Activated CD4-positive, alpha-beta T cell treated with anti-CD3 and anti-CD28 coated beads for 36 hours (primary cell): Measurements from ENCODE around the gene TNIP3. TPM values are rescaled to one million over a fixed set of nuclear protein-coding genes. Genes with fewer than 3 reads are reported as not detected.
A peak's percentile ranks its signal among the peaks of the same experiment; 100 is the strongest.

Source experiments
- ATAC-seq: fragments of 200-7000 bp; cut with Tn5 transposase; one replicate; pipeline ENCODE4 v1.10.0; 2021; ENCODE audit warnings: mild to moderate bottlenecking, moderate library complexity
- CTCF ChIA-PET: fragments of 350-600 bp; sonication (Branson Sonifier 250); formaldehyde crosslinking; loops from one replicate; lab custom pipeline; 2021; ENCODE audit warnings: antibody characterized with exemption; lab: Charles Lee
- POLR2A ChIA-PET: fragments of 350-600 bp; sonication (Branson Sonifier 250); formaldehyde crosslinking; loops from one replicate; lab custom pipeline; 2021; ENCODE audit warnings: antibody characterized with exemption, inconsistent platforms; lab: Charles Lee
- DNase-seq: peaks from one replicate; pipeline ENCODE4 v3.0.0-alpha.2; 2020
- H3K27ac Mint-ChIP-seq: one replicate; pipeline ENCODE4 v1.8.0; 2021; ENCODE audit warnings: mixed read lengths
- H3K27me3 Mint-ChIP-seq: one replicate; pipeline ENCODE4 v1.8.0; 2021; ENCODE audit warnings: mixed read lengths
- H3K36me3 Mint-ChIP-seq: one replicate; pipeline ENCODE4 v1.8.0; 2021; ENCODE audit warnings: low read depth, mixed read lengths
- H3K4me1 Mint-ChIP-seq: one replicate; pipeline ENCODE4 v1.8.0; 2021; ENCODE audit warnings: mixed read lengths
- H3K4me3 Mint-ChIP-seq: one replicate; pipeline ENCODE4 v1.8.0; 2021; ENCODE audit warnings: mild to moderate bottlenecking, moderate library complexity, mixed read lengths
- H3K9me3 Mint-ChIP-seq: one replicate; pipeline ENCODE4 v1.8.0; 2021; ENCODE audit warnings: low read depth, mixed read lengths
- intact Hi-C, 2 experiments: fragments of 100-400 bp; cut with DNase I in 1 of 2; cut with micrococcal nuclease in 1 of 2; formaldehyde crosslinking; loops; one replicate each; pipeline versions ENCODE4 v1.14.2 to v1.15.1; 2022 to 2024; cut with DNase I, micrococcal nuclease
- total RNA-seq, 2 experiments: library from RNA; stranded (reverse); gene quantifications; one replicate each; pipeline ENCODE4 v1.2.3, GENCODE V29; 2021

The TNIP3 gene
- total RNA-seq, 2 experiments from 2014 or later, result 3.7 to 4.8 TPM

DNA sequence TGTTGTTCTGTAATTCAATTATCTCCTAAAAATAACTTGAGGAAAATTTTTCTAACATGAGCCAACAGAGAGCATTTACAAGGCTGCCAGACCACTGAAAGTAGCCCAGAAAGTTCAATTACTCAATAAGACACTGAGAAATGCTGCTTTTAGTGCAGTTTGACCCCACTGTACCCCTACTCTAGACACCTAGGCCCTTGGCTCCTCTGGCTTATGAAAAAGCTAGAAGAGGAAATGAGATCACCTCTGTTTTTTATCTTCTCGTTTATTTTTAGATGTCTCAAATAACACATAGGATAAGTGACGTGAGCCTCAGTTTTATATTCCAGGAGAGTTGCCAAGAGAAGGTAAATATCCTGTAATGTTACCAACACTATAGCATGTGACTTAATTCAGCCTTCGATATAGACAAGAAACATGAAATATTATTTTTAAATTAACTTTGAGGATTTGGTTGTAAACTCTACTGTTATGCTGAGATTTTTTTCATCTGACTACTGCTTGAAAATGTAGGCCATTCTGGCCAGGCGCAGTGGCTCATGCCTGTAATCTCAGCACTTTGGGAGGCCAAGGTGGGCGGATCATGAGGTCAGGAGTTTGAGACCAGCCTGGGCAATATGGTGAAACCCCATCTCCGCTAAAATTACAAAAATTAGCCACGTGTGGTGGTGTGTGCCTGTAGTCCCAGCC, 24.4 kb downstream of the TNIP3 start:
- Mint-ChIP-seq H3K27me3 (no peaks in the 10 kb centered on the region), H3K36me3 (peaks cover 12% of the 10 kb centered on the region), H3K4me3 (no peak overlapping the region), H3K27ac (peak overlapping the region; percentile 42), H3K9me3 (no peaks in the 10 kb centered on the region), H3K4me1 (peaks cover 53% of the 10 kb centered on the region)
- ChIA-PET POLR2A (no interaction called here), CTCF (interaction anchor here (1.0 to 1.6 kb wide), 2 partner anchors 12 to 41 kb away, joined by 3 to 4 read pairs; no protein-coding TSS in a partner anchor)
- DNase-seq, result no peak
- ATAC-seq, result peak; percentile 52
- intact Hi-C loops, result loop anchor here (2.0 to 5.0 kb wide), 2 partner anchors 15 to 43 kb away; no protein-coding TSS in a partner anchor

DNA sequence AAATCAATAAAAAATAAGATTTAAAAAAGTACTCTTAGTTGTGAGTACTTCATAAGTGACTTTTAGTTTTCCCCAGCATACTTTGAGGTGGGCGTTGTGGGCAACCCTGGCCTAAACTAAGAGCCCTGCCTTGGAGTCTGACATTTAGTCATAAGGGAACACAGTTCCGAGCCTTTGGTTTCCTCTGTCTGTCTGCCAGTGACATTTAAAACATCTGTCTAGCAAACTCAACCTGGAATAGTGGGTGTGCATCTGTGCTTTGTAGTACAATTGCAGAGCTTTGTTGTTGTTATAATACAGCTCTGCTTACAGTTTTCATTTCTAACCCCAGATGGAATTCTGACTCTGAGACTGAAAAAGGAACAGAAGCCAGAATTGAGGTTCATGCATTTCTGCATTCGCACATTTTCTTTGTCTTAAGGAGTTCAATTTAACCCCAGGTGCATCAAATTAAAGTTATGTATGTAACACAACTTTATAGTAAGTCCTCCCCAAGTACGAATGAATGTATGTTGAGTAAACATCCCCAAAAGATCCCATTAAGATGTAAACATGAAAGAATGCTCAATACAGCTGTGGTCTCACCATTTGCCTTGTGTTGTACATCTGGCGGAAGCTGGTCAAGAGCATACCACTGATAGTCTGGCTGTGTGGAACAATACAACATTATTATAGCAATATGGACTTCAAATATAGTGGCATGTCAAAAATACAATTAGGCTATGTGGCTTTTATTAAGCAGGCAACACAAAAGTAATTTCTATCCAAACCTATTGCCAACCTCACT, 25.9 kb downstream of the TNIP3 start:
- ChIA-PET POLR2A (interaction anchor here (0.7 to 0.8 kb wide), 2 partner anchors 16 to 83 kb away, joined by 4 read pairs; no protein-coding TSS in a partner anchor), CTCF (interaction anchor here (1.4 to 1.6 kb wide), 4 partner anchors 14 to 170 kb away, joined by 3 to 4 read pairs (median 4); no protein-coding TSS in a partner anchor)
- no peaks in the 10 kb centered on the region for H3K9me3 Mint-ChIP-seq
- peaks cover 46% of the 10 kb centered on the region for H3K4me1 Mint-ChIP-seq
- peaks cover 12% of the 10 kb centered on the region for H3K36me3 Mint-ChIP-seq
- H3K4me3 Mint-ChIP-seq, result peak overlapping the region; percentile 18
- H3K27me3 Mint-ChIP-seq, result no peaks in the 10 kb centered on the region
- H3K27ac Mint-ChIP-seq, result no peak overlapping the region
- peak; percentile 90 for ATAC-seq
- intact Hi-C loops, result loop anchor here (1.0 to 5.0 kb wide), 3 partner anchors 16 to 44 kb away; no protein-coding TSS in a partner anchor
- peak; percentile 70 for DNase-seq

DNA sequence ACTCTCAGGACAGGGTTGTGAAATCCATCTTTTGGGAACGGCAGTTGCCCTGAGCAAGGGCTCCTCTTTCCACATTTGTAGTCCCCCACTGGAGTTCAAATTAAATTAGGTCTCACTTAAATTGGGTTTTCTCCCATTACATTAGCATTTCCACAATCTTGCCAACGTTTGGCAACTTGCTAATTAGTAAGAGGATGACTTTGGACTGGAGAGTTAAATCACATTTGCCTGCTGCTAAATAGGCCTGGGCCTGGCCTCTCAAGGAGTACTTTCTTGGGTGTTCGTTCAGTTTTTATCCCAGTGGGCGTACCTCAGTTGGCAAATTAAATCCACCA, 33.8 kb downstream of the TNIP3 start:
- POLR2A ChIA-PET, result no interaction called here
- H3K27ac Mint-ChIP-seq, result no peak overlapping the region
- peaks cover 19% of the 10 kb centered on the region for H3K4me1 Mint-ChIP-seq
- peaks cover 2% of the 10 kb centered on the region for H3K9me3 Mint-ChIP-seq
- ATAC-seq (no peak), DNase-seq (no peak)
- peaks cover 6% of the 10 kb centered on the region for H3K36me3 Mint-ChIP-seq
- H3K27me3 Mint-ChIP-seq, result no peaks in the 10 kb centered on the region
- H3K4me3 Mint-ChIP-seq, result no peak overlapping the region
- CTCF ChIA-PET, result interaction anchor here (0.8 kb wide), 1 partner anchor 53 kb away, joined by 3 read pairs; no protein-coding TSS in a partner anchor
- intact Hi-C loops, result no loop called here

GRCh38 chr4:121129606-121130325, 34.4 kb downstream of the TNIP3 start:
- CTCF ChIA-PET, result interaction anchor here (0.8 kb wide), 1 partner anchor 53 kb away, joined by 3 read pairs; no protein-coding TSS in a partner anchor
- intact Hi-C loops, result no loop called here

GRCh38 chr4:121127100-121127499, 37.0 kb downstream of the TNIP3 start:
- POLR2A ChIA-PET, result no interaction called here
- ATAC-seq, result no peak
- intact Hi-C loops, result no loop called here
- no peak overlapping the region for H3K27ac Mint-ChIP-seq
- H3K9me3 Mint-ChIP-seq, result peaks cover 2% of the 10 kb centered on the region
- H3K36me3 Mint-ChIP-seq, result peaks cover 6% of the 10 kb centered on the region
- H3K4me3 Mint-ChIP-seq, result no peak overlapping the region
- DNase-seq, result no peak
- no peaks in the 10 kb centered on the region for H3K27me3 Mint-ChIP-seq
- peaks cover 11% of the 10 kb centered on the region for H3K4me1 Mint-ChIP-seq
- CTCF ChIA-PET, result interaction anchor here (0.7 kb wide), 1 partner anchor 14 kb away, joined by 3 read pairs; no protein-coding TSS in a partner anchor

More at GRCh38 chr4:121129606-121130325, 34.4 kb downstream of the TNIP3 start:
- Mint-ChIP-seq H3K27me3 (no peaks in the 10 kb centered on the region), H3K4me1 (peaks cover 15% of the 10 kb centered on the region), H3K9me3 (peaks cover 2% of the 10 kb centered on the region), H3K36me3 (peaks cover 6% of the 10 kb centered on the region), H3K4me3 (no peak overlapping the region), H3K27ac (peak overlapping the region; percentile 1)
- POLR2A ChIA-PET, result no interaction called here
- DNase-seq (no peak), ATAC-seq (no peak)

GRCh38 chr4:121126449-121127006, 37.6 kb downstream of the TNIP3 start:
- DNase-seq (no peak), ATAC-seq (no peak)
- H3K27ac Mint-ChIP-seq, result no peak overlapping the region
- no peaks in the 10 kb centered on the region for H3K27me3 Mint-ChIP-seq
- no peak overlapping the region for H3K4me3 Mint-ChIP-seq
- ChIA-PET POLR2A (no interaction called here), CTCF (interaction anchor here (0.7 kb wide), 2 partner anchors 13 to 65 kb away, joined by 3 read pairs; no protein-coding TSS in a partner anchor)
- intact Hi-C loops, result no loop called here
- peaks cover 6% of the 10 kb centered on the region for H3K36me3 Mint-ChIP-seq
- peaks cover 11% of the 10 kb centered on the region for H3K4me1 Mint-ChIP-seq
- peaks cover 2% of the 10 kb centered on the region for H3K9me3 Mint-ChIP-seq

DNA sequence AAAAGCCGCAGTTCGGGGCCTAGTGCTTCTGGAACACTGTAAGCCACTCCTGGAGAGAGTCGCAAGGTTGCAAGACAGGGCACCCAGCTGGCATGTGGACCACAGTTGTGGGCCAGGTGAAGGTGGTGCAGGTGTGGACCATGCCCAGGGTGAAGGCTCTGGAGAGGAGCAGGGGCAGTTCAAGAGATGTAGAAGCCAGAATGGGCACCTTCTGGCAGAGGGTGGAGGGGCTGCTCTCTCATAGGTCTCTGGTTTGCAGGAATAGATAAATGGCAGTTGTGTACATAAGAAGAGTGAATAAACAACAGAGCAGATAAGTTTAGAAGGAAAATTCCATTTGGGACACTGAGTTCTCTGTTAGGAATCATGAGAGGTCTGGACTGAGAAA, 38.6 kb downstream of the TNIP3 start:
- peaks cover 10% of the 10 kb centered on the region for H3K4me1 Mint-ChIP-seq
- CTCF ChIA-PET, result interaction anchor here (0.6 kb wide), 1 partner anchor 9 kb away, joined by 3 read pairs; no protein-coding TSS in a partner anchor
- DNase-seq, result no peak
- no peak overlapping the region for H3K4me3 Mint-ChIP-seq
- H3K9me3 Mint-ChIP-seq, result peaks cover 2% of the 10 kb centered on the region
- peaks cover 6% of the 10 kb centered on the region for H3K36me3 Mint-ChIP-seq
- no peak overlapping the region for H3K27ac Mint-ChIP-seq
- POLR2A ChIA-PET, result no interaction called here
- ATAC-seq, result no peak
- no peaks in the 10 kb centered on the region for H3K27me3 Mint-ChIP-seq
- intact Hi-C loops, result no loop called here

- ATAC-seq, result no peak
- intact Hi-C loops, result no loop called here
- Mint-ChIP-seq H3K4me3 (no peak overlapping the region), H3K27me3 (no peaks in the 10 kb centered on the region), H3K4me1 (peaks cover 11% of the 10 kb centered on the region), H3K9me3 (no peaks in the 10 kb centered on the region), H3K27ac (no peak overlapping the region), H3K36me3 (no peaks in the 10 kb centered on the region)
- POLR2A ChIA-PET, result no interaction called here
- DNase-seq, result no peak
- CTCF ChIA-PET, result interaction anchor here (0.6 kb wide), 1 partner anchor 92 kb away, joined by 3 read pairs; no protein-coding TSS in a partner anchor
These were observed 41.5 kb downstream of the TNIP3 start for GRCh38 chr4:121122661-121123060.

GRCh38 chr4:121119715-121120114, 44.4 kb downstream of the TNIP3 start:
- no peaks in the 10 kb centered on the region for H3K9me3 Mint-ChIP-seq
- no peak overlapping the region for H3K4me3 Mint-ChIP-seq
- no peak overlapping the region for H3K27ac Mint-ChIP-seq
- no peaks in the 10 kb centered on the region for H3K27me3 Mint-ChIP-seq
- peaks cover 14% of the 10 kb centered on the region for H3K4me1 Mint-ChIP-seq
- DNase-seq (no peak), ATAC-seq (no peak)
- intact Hi-C loops, result no loop called here
- CTCF ChIA-PET, result interaction anchor here (1.3 to 2.4 kb wide), 6 partner anchors 10 to 73 kb away, joined by 3 to 11 read pairs (median 6); no protein-coding TSS in a partner anchor
- no peaks in the 10 kb centered on the region for H3K36me3 Mint-ChIP-seq
- POLR2A ChIA-PET, result interaction anchor here (0.7 kb wide), 1 partner anchor 402 kb away, joined by 4 read pairs; no protein-coding TSS in a partner anchor

DNA sequence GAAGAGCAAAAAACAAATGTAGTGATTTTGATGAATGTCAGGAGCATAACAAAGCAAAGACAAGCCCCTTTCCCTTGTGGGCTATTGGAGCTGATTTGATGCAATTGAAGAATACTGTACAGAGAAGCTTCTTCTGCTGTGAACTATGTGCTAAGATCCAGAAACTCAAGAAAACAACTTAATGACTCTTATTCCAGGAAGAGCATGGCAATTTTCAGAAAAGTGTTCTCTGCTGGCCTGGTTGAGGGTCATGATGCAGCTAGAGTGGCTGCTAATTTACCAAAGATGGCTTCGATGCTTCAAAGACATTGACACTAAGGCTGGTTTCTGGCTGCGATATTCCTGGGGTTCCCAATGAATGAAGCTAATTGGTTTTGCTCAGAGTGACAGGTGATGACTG, 45.8 kb downstream of the TNIP3 start:
- Mint-ChIP-seq H3K9me3 (no peaks in the 10 kb centered on the region), H3K27ac (no peak overlapping the region)
- POLR2A ChIA-PET, result no interaction called here

More for the DNA sequence above, 45.8 kb downstream of the TNIP3 start:
- no peak for DNase-seq
- Mint-ChIP-seq H3K27me3 (no peaks in the 10 kb centered on the region), H3K4me1 (peaks cover 22% of the 10 kb centered on the region), H3K36me3 (no peaks in the 10 kb centered on the region), H3K4me3 (no peak overlapping the region)
- intact Hi-C loops, result no loop called here
- ATAC-seq, result no peak
- CTCF ChIA-PET, result interaction anchor here (0.6 to 2.4 kb wide), 9 partner anchors 9 to 342 kb away, joined by 3 to 11 read pairs (median 4); no protein-coding TSS in a partner anchor
